IMR-90 (cell line): ENCODE data around the gene HEATR3. TPM values are rescaled to one million over a fixed set of nuclear protein-coding genes. Genes with fewer than 3 reads are reported as not detected.

Experiments used
- ATAC-seq: fragments of 200-7000 bp; cut with Tn5 transposase; 2 replicates; pipeline ENCODE4 v1.9.1; 2020; ENCODE audit warnings: low read depth, mild to moderate bottlenecking, moderate library complexity
- BruUV-seq: library from RNA; stranded (reverse); fragments of 400-500 nt; replicated peaks from 2 replicates; lab custom pipeline; 2021; lab: Mats Ljungman, UMichigan
- CTCF ChIA-PET: fragments of 300-600 bp; formaldehyde crosslinking; extraction: SDS; loops from one replicate; lab custom pipeline; 2021; ENCODE audit warnings: antibody characterized with exemption; lab: Yijun Ruan, JAX
- POLR2A ChIA-PET: fragments of 300-600 bp; sonication (Branson Sonifier 250); formaldehyde crosslinking; loops from one replicate; lab custom pipeline; 2022; ENCODE audit warnings: antibody characterized with exemption; ENCODE audit not compliant: unreplicated experiment; lab: Charles Lee
- DNase-seq: peaks from one replicate; pipeline ENCODE4 v3.0.0; 2013
- H2AFZ ChIP-seq: replicated peaks from 2 replicates; pipeline ENCODE3; 2013; ENCODE audit warnings: low read length, mild to moderate bottlenecking; ENCODE audit not compliant: poor library complexity
- H2AK5ac ChIP-seq: 2 replicates; pipeline ENCODE4 v1.6.1; 2013; ENCODE audit warnings: low read depth, low read length, inconsistent platforms
- H2AK9ac ChIP-seq: replicated peaks from 2 replicates; pipeline ENCODE3; 2013; ENCODE audit warnings: mild to moderate bottlenecking, low read depth, low read length, moderate library complexity; ENCODE audit not compliant: poor library complexity
- H2BK120ac ChIP-seq: 2 replicates; pipeline ENCODE4 v1.6.1; 2013; ENCODE audit warnings: low read depth, low read length, inconsistent platforms
- H2BK15ac ChIP-seq: 3 replicates; pipeline ENCODE4 v1.6.1; 2013; ENCODE audit warnings: low read depth, low read length, inconsistent platforms
- H2BK20ac ChIP-seq: 2 replicates; pipeline ENCODE4 v1.6.1; 2013; ENCODE audit warnings: low read depth, mild to moderate bottlenecking, inconsistent platforms, low read length, moderate library complexity
- H2BK5ac ChIP-seq: 2 replicates; pipeline ENCODE4 v1.6.1; 2013; ENCODE audit warnings: mild to moderate bottlenecking, low read depth, low read length, inconsistent platforms; ENCODE audit not compliant: poor library complexity, severe bottlenecking
- H3K14ac ChIP-seq: replicated peaks from 2 replicates; pipeline ENCODE4 v1.6.1; 2013; ENCODE audit warnings: low read depth, low read length, inconsistent platforms
- H3K18ac ChIP-seq: 2 replicates; pipeline ENCODE4 v1.6.1; 2013; ENCODE audit warnings: low read depth, low read length, control low read depth
- H3K23ac ChIP-seq: 2 replicates; pipeline ENCODE4 v1.6.1; 2013; ENCODE audit warnings: low read depth, low read length, inconsistent platforms
- H3K27ac ChIP-seq: 2 replicates; pipeline ENCODE4 v1.5.1; 2013; ENCODE audit warnings: mild to moderate bottlenecking, control low read depth, low read length; ENCODE audit not compliant: insufficient read depth
- H3K27me3 ChIP-seq: 2 replicates; pipeline ENCODE4 v1.6.1; 2013; ENCODE audit warnings: low read length; ENCODE audit not compliant: control insufficient read depth, insufficient read depth
- H3K36me3 ChIP-seq: 2 replicates; pipeline ENCODE4 v1.6.1; 2013; ENCODE audit warnings: low read length, mixed read lengths; ENCODE audit not compliant: control insufficient read depth, insufficient read depth
- H3K4ac ChIP-seq: 2 replicates; pipeline ENCODE4 v1.6.1; 2013; ENCODE audit warnings: low read depth, low read length, inconsistent platforms
- H3K4me1 ChIP-seq: 2 replicates; pipeline ENCODE4 v1.6.1; 2013; ENCODE audit warnings: low read length, mixed read lengths; ENCODE audit not compliant: control insufficient read depth, insufficient read depth
- H3K4me2 ChIP-seq: 2 replicates; pipeline ENCODE4 v1.6.1; 2013; ENCODE audit warnings: low read depth, mild to moderate bottlenecking, control low read depth, low read length, moderate library complexity
- H3K4me3 ChIP-seq: 2 replicates; pipeline ENCODE4 v1.5.1; 2013; ENCODE audit warnings: low read depth, mild to moderate bottlenecking, control low read depth, low read length, moderate library complexity; ENCODE audit not compliant: insufficient read depth
- H3K56ac ChIP-seq: 2 replicates; pipeline ENCODE4 v1.6.1; 2013; ENCODE audit warnings: low read length, inconsistent platforms; ENCODE audit not compliant: insufficient read depth; ENCODE audit errors: extremely low read depth
- H3K79me1 ChIP-seq, 2 experiments: 2 replicates each; pipeline ENCODE4 v1.6.1; 2013; ENCODE audit warnings: low read length in 2 of 2, inconsistent platforms in 1 of 2, low read depth in 1 of 2
- H3K9ac ChIP-seq: 2 replicates; pipeline ENCODE4 v1.6.1; 2013; ENCODE audit warnings: low read depth, low read length, control low read depth
- H3K9me1 ChIP-seq: 2 replicates; pipeline ENCODE4 v1.6.1; 2013; ENCODE audit warnings: low read length, inconsistent platforms; ENCODE audit not compliant: insufficient read depth
- H3K9me3 ChIP-seq: 2 replicates; pipeline ENCODE4 v1.6.1; 2013; ENCODE audit warnings: low read length; ENCODE audit not compliant: control insufficient read depth, insufficient read depth
- H4K20me1 ChIP-seq: 2 replicates; pipeline ENCODE4 v1.6.1; 2013; ENCODE audit warnings: low read length, inconsistent platforms; ENCODE audit not compliant: insufficient read depth
- H4K5ac ChIP-seq: 2 replicates; pipeline ENCODE4 v1.6.1; 2013; ENCODE audit warnings: mild to moderate bottlenecking, low read depth, low read length, control low read depth
- H4K8ac ChIP-seq, 2 experiments: 2 replicates each; pipeline ENCODE4 v1.6.1; 2013; ENCODE audit warnings: low read depth in 2 of 2, low read length in 2 of 2, control low read depth in 1 of 2, inconsistent platforms in 1 of 2
- H4K91ac ChIP-seq: 2 replicates; pipeline ENCODE4 v1.6.1; 2013; ENCODE audit warnings: low read depth, low read length, inconsistent platforms; ENCODE audit not compliant: insufficient read depth
- BHLHE40 ChIP-seq: fragments of 150-350 bp; IDR thresholded peaks from 2 replicates; pipeline ENCODE4 v1.6.1; 2016; ENCODE audit warnings: mild to moderate bottlenecking, low read depth, low read length
- CEBPB ChIP-seq: IDR thresholded peaks from 2 replicates; pipeline ENCODE4 v1.6.1; 2012; ENCODE audit warnings: low read depth, low read length, improper control_type of control experiment
- CHD1 ChIP-seq: IDR thresholded peaks from 2 replicates; pipeline ENCODE4 v1.6.1; 2012; ENCODE audit warnings: low read depth, low read length, improper control_type of control experiment
- ELK1 ChIP-seq: fragments of 150-350 bp; IDR thresholded peaks from 2 replicates; pipeline ENCODE4 v1.6.1; 2016; ENCODE audit warnings: low read depth, mild to moderate bottlenecking, low read length, moderate library complexity, borderline replicate concordance
- FOS ChIP-seq: fragments of 150-350 bp; IDR thresholded peaks from 2 replicates; pipeline ENCODE4 v1.6.1; 2016; ENCODE audit warnings: low read depth, low read length
- MAFK ChIP-seq: IDR thresholded peaks from 2 replicates; pipeline ENCODE4 v1.6.1; 2012; ENCODE audit warnings: low read depth, low read length, improper control_type of control experiment
- NFE2L2 ChIP-seq: fragments of 150-350 bp; IDR thresholded peaks from 2 replicates; pipeline ENCODE4 v1.6.1; 2016; ENCODE audit warnings: low read depth, mild to moderate bottlenecking, low read length
- POLR2A ChIP-seq: IDR thresholded peaks from 2 replicates; pipeline ENCODE4 v1.6.1; 2012; ENCODE audit warnings: mild to moderate bottlenecking, low read depth, low read length
- SMC3 ChIP-seq: fragments of 150-350 bp; IDR thresholded peaks from 2 replicates; pipeline ENCODE4 v1.6.1; 2016; ENCODE audit warnings: low read depth, mild to moderate bottlenecking, antibody characterized with exemption, low read length, moderate library complexity
- WGBS, 2 experiments: methylation state at CpG; one replicate each; pipeline versions ENCODE4 v1.1.5 to v1.1.7; 2013; ENCODE audit warnings: missing lambda C conversion rate in 2 of 2; ENCODE audit not compliant: insufficient read length in 1 of 2; ENCODE audit errors: extremely low coverage in 2 of 2; 5-methylcytosine and 5-hydroxymethylcytosine counted together
- dilution Hi-C: fragments of 300-500 bp; cut with HindIII; formaldehyde crosslinking; loops from one replicate; pipeline ENCODE4 v1.14.3; 2018; ENCODE audit warnings: low sequenced_read_pairs; ENCODE audit not compliant: unreplicated experiment
- in situ Hi-C: fragments of 300-500 bp; cut with MboI; formaldehyde crosslinking; loops from 3 replicates; pipeline ENCODE4 v1.14.3; 2019; ENCODE audit warnings: low sequenced_read_pairs, inconsistent platforms, mixed read lengths
- intact Hi-C: fragments of 100-400 bp; cut with micrococcal nuclease; formaldehyde crosslinking; loops from 2 replicates; pipeline ENCODE4 v1.10.0; 2022
- polyA plus RNA-seq, 3 experiments: library from polyadenylated mRNA; depleted of rRNA; stranded (reverse); fragments of >200 nt; gene quantifications; 2 replicates each; pipeline ENCODE4 v1.2.3, GENCODE V29; 2012; ENCODE audit warnings: low replicate concordance in 1 of 3
- total RNA-seq: library from RNA; depleted of rRNA; stranded (reverse); fragments of >200 nt; gene quantifications from 2 replicates; pipeline ENCODE4 v1.2.3, GENCODE V29; 2012

The HEATR3 gene
- total and polyA plus RNA-seq, 2 of the 4 experiments (the other 2 are of a cell fraction): 9.4 to 21.1 TPM

DNA sequence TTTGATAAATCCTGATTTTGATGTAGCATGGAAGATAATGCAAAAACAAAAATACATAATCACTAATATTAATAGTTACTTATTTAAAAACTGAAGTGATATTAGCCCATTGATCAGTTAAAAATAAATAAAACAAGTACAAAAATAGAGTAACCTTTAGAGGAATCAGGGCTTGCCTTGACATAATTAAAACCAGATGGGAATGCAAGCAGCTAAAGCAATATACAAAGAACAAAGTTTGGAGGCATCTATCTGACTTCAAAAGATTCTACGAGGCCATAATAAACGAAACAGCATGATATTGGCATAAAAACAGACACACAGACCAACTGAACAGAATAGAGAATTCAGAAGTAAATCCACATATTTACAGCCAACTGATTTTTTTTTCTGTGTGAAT is 15.0 kb upstream of the HEATR3 start:
- H2BK15ac ChIP-seq: no peak overlapping the region
- H2AK9ac ChIP-seq: no peak overlapping the region
- H3K9ac ChIP-seq: no peak overlapping the region
- no peak overlapping the region for H2BK5ac ChIP-seq
- H3K27ac ChIP-seq: no peak overlapping the region
- no peak overlapping the region for H2AK5ac ChIP-seq
- intact Hi-C loops: no loop called here
- no peak overlapping the region for H3K4me3 ChIP-seq
- no TSS peak for BruUV-seq
- no peak overlapping the region for H2AFZ ChIP-seq
- H4K91ac ChIP-seq: no peak overlapping the region
- POLR2A ChIA-PET: no interaction called here
- no peak overlapping the region for H2BK120ac ChIP-seq
- no peaks in the 10 kb centered on the region for H3K4me1 ChIP-seq
- CTCF ChIA-PET: no interaction called here
- no peak overlapping the region for H4K8ac ChIP-seq
- dilution Hi-C loops: no loop called here
- no peak overlapping the region for H3K56ac ChIP-seq
- no peaks in the 10 kb centered on the region for H3K79me1 ChIP-seq
- H3K4me2 ChIP-seq: no peak overlapping the region
- H4K20me1 ChIP-seq: no peaks in the 10 kb centered on the region
- TF ChIP-seq BHLHE40 (no peak), SMC3 (no peak), CEBPB (no peak), NFE2L2 (no peak), FOS (no peak), POLR2A (no peak), ELK1 (no peak), MAFK (no peak), CHD1 (no peak)
- no peak overlapping the region for H3K23ac ChIP-seq
- H3K9me3 ChIP-seq: peaks cover under 1% of the 10 kb centered on the region; the same call in 1 of the 2 replicates
- no peak overlapping the region for H3K14ac ChIP-seq
- H3K9me1 ChIP-seq: no peaks in the 10 kb centered on the region
- no peak overlapping the region for H3K18ac ChIP-seq
- DNase-seq (peak; percentile 11), ATAC-seq (no peak)
- no peak overlapping the region for H3K4ac ChIP-seq
- H4K5ac ChIP-seq: no peak overlapping the region
- no peaks in the 10 kb centered on the region for H3K36me3 ChIP-seq
- H2BK20ac ChIP-seq: no peak overlapping the region
- 20% methylated on average over 2 of the region's 2 CpGs; no CpG with 5 or more reads in 1 of the 2 experiments for WGBS, 2 experiments
- peaks cover 6% of the 10 kb centered on the region for H3K27me3 ChIP-seq
- in situ Hi-C loops: no loop called here
